GM19023 (cell line): ENCODE results near the gene COL1A2.

Experiments used
- ATAC-seq: cut with Tn5 transposase; IDR thresholded peaks from one replicate; pipeline ENCODE4 v1.9.1; 2021; ENCODE audit warnings: mild to moderate bottlenecking, moderate library complexity; ENCODE audit not compliant: unreplicated experiment

The COL1A2 gene

DNA sequence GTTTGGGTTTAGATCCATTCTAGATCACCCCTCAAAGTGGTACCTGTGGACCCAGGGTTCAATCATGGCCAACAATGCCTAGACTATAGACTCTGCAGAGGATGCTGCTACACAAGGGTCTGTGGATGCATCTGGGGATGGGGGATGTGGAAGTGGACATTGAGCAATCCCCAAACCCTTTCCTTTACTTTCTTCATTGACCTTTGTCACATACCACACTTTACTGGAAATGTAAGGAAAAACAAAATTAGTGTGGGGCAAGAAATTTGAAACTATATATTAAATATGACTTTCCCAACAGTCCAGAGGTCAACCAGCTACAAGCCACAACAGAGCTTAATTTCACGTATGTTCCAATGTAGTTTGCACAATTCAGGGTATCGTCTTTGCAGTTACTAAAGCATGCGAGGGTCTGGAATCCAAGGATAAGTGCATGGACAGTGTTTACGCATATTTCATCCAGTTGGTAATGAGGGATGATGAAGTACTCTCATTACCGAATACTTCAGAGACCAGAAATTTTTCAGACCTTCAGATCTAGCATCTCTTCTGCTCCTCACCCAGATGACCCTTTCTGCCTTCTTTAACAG is 81.7 kb downstream of the COL1A2 start:
- no peak for ATAC-seq

GRCh38 chr7:94477878-94478277 is 83.2 kb downstream of the COL1A2 start:
- ATAC-seq = no peak

- no peak for ATAC-seq
Observed at GRCh38 chr7:94478648-94479214, 84.0 kb downstream of the COL1A2 start.
